Thoracic aorta (tissue), 2 donors: ENCODE measurements around the gene COL28A1. TPM values are rescaled to one million over a fixed set of nuclear protein-coding genes. Genes with fewer than 3 reads are reported as not detected.

Experiments used
- ATAC-seq: fragments of 150-250 bp; one replicate; pipeline ENCODE4 v1.8.0; 2017; ENCODE audit warnings: low read depth; ENCODE audit not compliant: insufficient number of reproducible peaks, low FRiP score
- DNase-seq: peaks from one replicate; pipeline ENCODE4 v3.0.0-alpha.2; 2020; ENCODE audit warnings: low spot score
- H3K27ac ChIP-seq, 2 donors: fragments of 200-600 bp; sonication (generic); 1 replicate in 1 of 2; 2 replicates in 1 of 2; pipeline ENCODE4 v1.5.1; 2016; ENCODE audit warnings: mild to moderate bottlenecking in 2 of 2, moderate library complexity in 2 of 2
- H3K27me3 ChIP-seq: fragments of 200-600 bp; sonication (generic); replicated peaks from 2 replicates; pipeline ENCODE4 v1.6.0; 2016; ENCODE audit warnings: mild to moderate bottlenecking; ENCODE audit not compliant: insufficient read depth
- H3K36me3 ChIP-seq: fragments of 200-600 bp; sonication (generic); one replicate; pipeline ENCODE4 v1.5.1; 2016
- H3K4me1 ChIP-seq, 2 donors: fragments of 200-600 bp; sonication (generic); 1 replicate in 1 of 2; 2 replicates in 1 of 2; pipeline versions ENCODE4 v1.5.1 to v1.6.0; 2016; ENCODE audit warnings: low read depth in 2 of 2, mild to moderate bottlenecking in 1 of 2; ENCODE audit not compliant: control insufficient read depth in 1 of 2
- H3K4me3 ChIP-seq: fragments of 200-600 bp; sonication (generic); 2 replicates; pipeline ENCODE4 v1.5.1; 2016; ENCODE audit warnings: mild to moderate bottlenecking
- H3K9me3 ChIP-seq: fragments of 200-600 bp; sonication (generic); 2 replicates; pipeline ENCODE4 v1.5.1; 2016
- total RNA-seq, 2 donors: library from RNA; depleted of rRNA; stranded (reverse); fragments of >200 nt; gene quantifications; one replicate each; pipeline versions ENCODE4 v1.1.0 to v1.2.3, GENCODE V29; 2016
- TF ChIP-seq, protein P1 (sequence below): fragments of 200-600 bp; sonication (generic); IDR thresholded peaks from one replicate; pipeline ENCODE4 v1.5.1; 2019; ENCODE audit warnings: antibody characterized with exemption

COL28A1 gene
- total RNA-seq, 2 donors from 2014 or later: 2.4 to 3.0 TPM

DNA sequence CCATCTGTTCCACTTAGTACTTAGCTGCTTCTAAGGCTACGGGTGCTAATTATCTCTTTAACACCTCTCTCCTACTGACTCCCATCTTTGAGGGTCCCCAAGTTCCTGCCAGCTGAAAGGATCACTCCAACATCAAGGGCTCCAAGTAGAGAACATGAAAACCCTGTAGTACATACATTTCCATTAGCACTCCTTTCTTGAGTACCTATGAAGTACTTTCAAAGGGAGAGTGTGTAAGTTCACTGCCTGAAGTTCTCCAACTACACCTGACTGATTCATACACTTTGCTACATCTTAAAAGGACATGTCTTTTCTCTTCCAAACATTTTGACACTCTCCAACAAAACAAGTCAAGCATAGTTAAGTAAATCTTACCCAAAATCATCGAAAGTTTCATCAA lies 113.8 kb downstream of the COL28A1 start:
- TF ChIP-seq, protein P1, sequence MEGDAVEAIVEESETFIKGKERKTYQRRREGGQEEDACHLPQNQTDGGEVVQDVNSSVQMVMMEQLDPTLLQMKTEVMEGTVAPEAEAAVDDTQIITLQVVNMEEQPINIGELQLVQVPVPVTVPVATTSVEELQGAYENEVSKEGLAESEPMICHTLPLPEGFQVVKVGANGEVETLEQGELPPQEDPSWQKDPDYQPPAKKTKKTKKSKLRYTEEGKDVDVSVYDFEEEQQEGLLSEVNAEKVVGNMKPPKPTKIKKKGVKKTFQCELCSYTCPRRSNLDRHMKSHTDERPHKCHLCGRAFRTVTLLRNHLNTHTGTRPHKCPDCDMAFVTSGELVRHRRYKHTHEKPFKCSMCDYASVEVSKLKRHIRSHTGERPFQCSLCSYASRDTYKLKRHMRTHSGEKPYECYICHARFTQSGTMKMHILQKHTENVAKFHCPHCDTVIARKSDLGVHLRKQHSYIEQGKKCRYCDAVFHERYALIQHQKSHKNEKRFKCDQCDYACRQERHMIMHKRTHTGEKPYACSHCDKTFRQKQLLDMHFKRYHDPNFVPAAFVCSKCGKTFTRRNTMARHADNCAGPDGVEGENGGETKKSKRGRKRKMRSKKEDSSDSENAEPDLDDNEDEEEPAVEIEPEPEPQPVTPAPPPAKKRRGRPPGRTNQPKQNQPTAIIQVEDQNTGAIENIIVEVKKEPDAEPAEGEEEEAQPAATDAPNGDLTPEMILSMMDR: no peak

DNA sequence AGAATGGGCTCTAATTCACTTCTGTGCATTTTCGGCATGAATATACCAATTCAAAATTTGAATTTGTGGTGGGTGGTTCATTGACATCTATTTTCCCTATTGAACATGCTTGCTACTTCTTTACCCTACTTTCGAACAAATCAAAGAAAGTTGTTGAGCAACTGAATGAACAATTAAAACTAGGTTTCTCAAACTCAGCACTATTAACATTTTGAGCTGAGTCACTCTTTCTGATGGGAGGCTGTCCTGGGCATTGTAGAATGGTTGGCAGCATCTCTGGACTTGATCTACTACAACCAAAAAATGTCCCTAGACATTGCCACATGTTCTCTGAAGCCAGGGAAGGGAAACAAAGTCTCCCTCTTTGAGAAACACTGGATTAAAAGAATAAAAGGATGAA lies 116.7 kb downstream of the COL28A1 start:
- TF ChIP-seq, protein P1: no peak
- H3K36me3 ChIP-seq: no peaks in the 10 kb centered on the region
- ATAC-seq: no peak

More for the DNA sequence above, 113.8 kb downstream of the COL28A1 start:
- Histone ChIP-seq H3K27ac (no peak overlapping the region), H3K4me3 (no peak overlapping the region), H3K4me1 (no peaks in the 10 kb centered on the region), H3K36me3 (no peaks in the 10 kb centered on the region), H3K9me3 (no peaks in the 10 kb centered on the region), H3K27me3 (no peaks in the 10 kb centered on the region)
- ATAC-seq (no peak), DNase-seq (no peak)

DNA sequence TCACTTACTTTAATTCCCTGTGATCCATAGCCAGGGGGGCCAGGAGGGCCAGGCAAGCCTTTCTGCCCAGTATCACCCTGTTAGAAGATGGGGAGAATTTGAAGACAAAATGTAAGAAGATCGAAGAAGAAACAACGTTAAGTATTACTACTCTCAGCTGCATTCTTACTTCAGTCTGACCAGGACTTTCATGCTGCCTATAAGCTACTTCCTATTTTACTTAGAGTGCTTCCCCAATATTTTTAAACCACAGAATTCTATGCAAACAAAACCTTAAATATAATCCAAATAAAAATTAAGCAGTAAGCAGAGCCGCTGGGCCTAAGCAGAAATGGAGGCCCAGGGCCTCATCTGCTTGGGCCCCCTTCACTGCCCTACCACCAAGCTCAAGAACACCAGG lies 117.8 kb downstream of the COL28A1 start:
- H3K27ac ChIP-seq: no peak overlapping the region
- TF ChIP-seq, protein P1: no peak
- DNase-seq (no peak), ATAC-seq (no peak)
- no peak overlapping the region for H3K4me3 ChIP-seq
- no peaks in the 10 kb centered on the region for H3K36me3 ChIP-seq
- no peaks in the 10 kb centered on the region for H3K27me3 ChIP-seq
- no peaks in the 10 kb centered on the region for H3K9me3 ChIP-seq
- no peaks in the 10 kb centered on the region for H3K4me1 ChIP-seq

More for the DNA sequence above, 116.7 kb downstream of the COL28A1 start:
- Histone ChIP-seq H3K9me3 (no peaks in the 10 kb centered on the region), H3K4me1 (no peaks in the 10 kb centered on the region), H3K4me3 (no peak overlapping the region), H3K27me3 (no peaks in the 10 kb centered on the region), H3K27ac (no peak overlapping the region)
- no peak for DNase-seq

DNA sequence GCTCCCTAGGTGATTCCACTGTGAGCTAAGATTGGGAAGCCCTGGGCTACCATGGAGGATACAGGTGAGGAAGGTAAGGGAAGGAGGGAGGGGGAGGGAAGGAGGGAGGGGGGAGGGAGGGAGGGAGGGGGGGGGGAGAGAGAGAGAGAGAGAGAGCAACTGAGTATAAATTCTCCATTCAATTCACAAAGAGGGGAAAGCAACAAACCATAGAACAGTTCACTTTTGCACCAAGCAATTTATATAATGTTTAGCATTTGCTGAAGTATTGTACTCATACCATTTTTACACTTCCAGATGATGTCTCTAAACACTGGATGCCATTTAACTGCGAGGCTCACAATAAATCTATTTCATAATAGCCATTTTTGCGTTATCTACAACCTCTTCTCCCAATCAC lies 118.3 kb downstream of the COL28A1 start:
- no peak for ATAC-seq
- TF ChIP-seq, protein P1: no peak
- Histone ChIP-seq H3K4me1 (no peaks in the 10 kb centered on the region), H3K4me3 (no peak overlapping the region), H3K36me3 (no peaks in the 10 kb centered on the region), H3K27me3 (no peaks in the 10 kb centered on the region), H3K9me3 (no peaks in the 10 kb centered on the region), H3K27ac (no peak overlapping the region)
- DNase-seq: no peak

DNA sequence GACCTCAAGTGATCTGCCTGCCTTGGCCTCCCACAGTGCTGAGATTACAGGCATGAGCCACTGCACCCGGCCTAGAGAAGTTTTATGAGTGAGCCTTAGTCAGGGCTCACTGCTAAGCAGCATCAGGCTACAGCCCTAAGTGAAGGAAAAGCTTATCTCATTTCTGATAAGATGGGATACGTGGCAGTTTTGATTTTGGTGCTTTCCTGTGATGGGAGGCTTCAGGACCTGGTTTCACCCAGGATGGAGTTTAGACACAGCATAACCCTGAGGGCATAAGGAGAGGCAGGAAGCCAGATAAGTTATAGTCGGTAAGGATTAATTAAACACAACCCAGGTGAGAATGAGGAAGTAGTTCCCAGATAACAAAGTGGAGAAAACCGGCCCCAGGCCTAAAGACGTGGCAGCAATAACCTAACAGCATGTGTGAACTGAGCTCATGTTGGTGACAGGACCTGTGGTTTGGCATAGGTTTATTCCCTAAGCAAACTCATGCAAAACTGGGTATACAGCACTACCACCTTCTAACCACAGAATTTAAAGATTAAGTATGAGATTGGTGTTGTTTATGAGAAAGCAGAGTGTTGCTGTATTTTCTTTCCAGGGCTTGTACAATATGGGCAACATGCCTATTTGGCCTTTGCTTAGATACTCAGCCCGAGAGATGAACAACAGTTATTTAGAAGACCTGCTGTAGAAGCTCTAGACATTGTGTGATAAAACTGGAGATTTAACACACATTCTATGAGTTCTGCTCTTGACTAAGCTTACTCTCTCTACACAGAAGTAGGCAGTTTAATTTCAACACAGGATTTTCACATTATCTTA lies 119.4 kb downstream of the COL28A1 start:
- Histone ChIP-seq H3K27me3 (no peaks in the 10 kb centered on the region), H3K9me3 (no peaks in the 10 kb centered on the region), H3K4me3 (no peak overlapping the region), H3K27ac (no peak overlapping the region), H3K4me1 (no peaks in the 10 kb centered on the region), H3K36me3 (no peaks in the 10 kb centered on the region)
- no peak for ATAC-seq
- no peak for DNase-seq
- TF ChIP-seq, protein P1: no peak
